ENCODE data around the gene CHD3.
A peak's percentile ranks its signal among the peaks of the same experiment; 100 is the strongest.

Gene CHD3

GRCh38 chr17:7931709-7932482 is 43.3 kb downstream of the CHD3 start, which contains the start of the genes CNTROB and TRAPPC1:
TSS of gene CNTROB (plus strand) at chr17:7932206. CDS start at chr17:7933080, 874 bp downstream.
TSS of gene TRAPPC1 (minus strand) at chr17:7931946. CDS start at chr17:7931829, 117 bp downstream.
- peaks cover 21% of the 10 kb centered on the region for H3K4me1 ChIP-seq (ENCODE audit: control insufficient read depth, insufficient read depth, low read length)
- H3K9me3 ChIP-seq (replicated peaks; ENCODE audit: low read length) = no peaks in the 10 kb centered on the region
- peak within 1 kb of the TSS; percentile 89 for H3K9ac ChIP-seq (ENCODE audit: low read depth, low read length)
- H3K27me3 ChIP-seq (ENCODE audit: control insufficient read depth, insufficient read depth, low read length) = no peaks in the 10 kb centered on the region
- peak within 1 kb of the TSS; percentile 92 for H3K4me2 ChIP-seq (ENCODE audit: low read length)
- H3K4me3 ChIP-seq (ENCODE audit: low read length) = peak within 1 kb of the TSS; percentile 83
- peaks cover 25% of the 10 kb centered on the region for H3K36me3 ChIP-seq (ENCODE audit: insufficient read depth, low read length)

GRCh38 chr17:7932483-7932891 is 43.9 kb downstream of the CHD3 start:
- peak overlapping the region; percentile 83 for H3K4me3 ChIP-seq (ENCODE audit: low read length)
- H3K9ac ChIP-seq (ENCODE audit: low read depth, low read length) = peak overlapping the region; percentile 89
- peaks cover 21% of the 10 kb centered on the region for H3K4me1 ChIP-seq (ENCODE audit: control insufficient read depth, insufficient read depth, low read length)
- H3K27me3 ChIP-seq (ENCODE audit: control insufficient read depth, insufficient read depth, low read length) = no peaks in the 10 kb centered on the region
- no peaks in the 10 kb centered on the region for H3K9me3 ChIP-seq (replicated peaks; ENCODE audit: low read length)
- peak overlapping the region; percentile 92 for H3K4me2 ChIP-seq (ENCODE audit: low read length)
- peaks cover 29% of the 10 kb centered on the region for H3K36me3 ChIP-seq (ENCODE audit: insufficient read depth, low read length)

GRCh38 chr17:7932949-7933348 is 44.4 kb downstream of the CHD3 start:
- no peaks in the 10 kb centered on the region for H3K27me3 ChIP-seq (ENCODE audit: control insufficient read depth, insufficient read depth, low read length)
- peak overlapping the region; percentile 92 for H3K4me2 ChIP-seq (ENCODE audit: low read length)
- peaks cover 21% of the 10 kb centered on the region for H3K4me1 ChIP-seq (ENCODE audit: control insufficient read depth, insufficient read depth, low read length)
- H3K9ac ChIP-seq (ENCODE audit: low read depth, low read length) = peak overlapping the region; percentile 89
- H3K9me3 ChIP-seq (replicated peaks; ENCODE audit: low read length) = no peaks in the 10 kb centered on the region
- H3K36me3 ChIP-seq (ENCODE audit: insufficient read depth, low read length) = peaks cover 29% of the 10 kb centered on the region
- H3K4me3 ChIP-seq (ENCODE audit: low read length) = peak overlapping the region; percentile 83

- peaks cover 17% of the 10 kb centered on the region for H3K4me1 ChIP-seq (ENCODE audit: control insufficient read depth, insufficient read depth, low read length)
- H3K9me3 ChIP-seq (replicated peaks; ENCODE audit: low read length) = no peaks in the 10 kb centered on the region
- peaks cover 51% of the 10 kb centered on the region for H3K36me3 ChIP-seq (ENCODE audit: insufficient read depth, low read length)
- H3K4me2 ChIP-seq (ENCODE audit: low read length) = no peak overlapping the region
- H3K4me3 ChIP-seq (ENCODE audit: low read length) = no peak overlapping the region
- H3K9ac ChIP-seq (ENCODE audit: low read depth, low read length) = no peak overlapping the region
- H3K27me3 ChIP-seq (ENCODE audit: control insufficient read depth, insufficient read depth, low read length) = no peaks in the 10 kb centered on the region
Observed at GRCh38 chr17:7935859-7936258, 47.3 kb downstream of the CHD3 start.

- no peaks in the 10 kb centered on the region for H3K4me1 ChIP-seq (ENCODE audit: control insufficient read depth, insufficient read depth, low read length)
- peaks cover 71% of the 10 kb centered on the region for H3K36me3 ChIP-seq (ENCODE audit: insufficient read depth, low read length)
Observed at GRCh38 chr17:7940034-7940433, 51.4 kb downstream of the CHD3 start.

GRCh38 chr17:7940743-7941142 is 52.2 kb downstream of the CHD3 start:
- Histone ChIP-seq H3K4me1 (ENCODE audit: control insufficient read depth, insufficient read depth, low read length) (no peaks in the 10 kb centered on the region), H3K9me3 (replicated peaks; ENCODE audit: low read length) (no peaks in the 10 kb centered on the region), H3K4me3 (ENCODE audit: low read length) (no peak overlapping the region), H3K9ac (ENCODE audit: low read depth, low read length) (no peak overlapping the region), H3K27me3 (ENCODE audit: control insufficient read depth, insufficient read depth, low read length) (no peaks in the 10 kb centered on the region), H3K4me2 (ENCODE audit: low read length) (no peak overlapping the region), H3K36me3 (ENCODE audit: insufficient read depth, low read length) (peaks cover 70% of the 10 kb centered on the region)

More at GRCh38 chr17:7940034-7940433, 51.4 kb downstream of the CHD3 start:
- Histone ChIP-seq H3K4me3 (ENCODE audit: low read length) (no peak overlapping the region), H3K27me3 (ENCODE audit: control insufficient read depth, insufficient read depth, low read length) (no peaks in the 10 kb centered on the region), H3K4me2 (ENCODE audit: low read length) (no peak overlapping the region), H3K9ac (ENCODE audit: low read depth, low read length) (no peak overlapping the region), H3K9me3 (replicated peaks; ENCODE audit: low read length) (no peaks in the 10 kb centered on the region)

GRCh38 chr17:7943291-7943690 is 54.7 kb downstream of the CHD3 start:
- Histone ChIP-seq H3K4me3 (ENCODE audit: low read length) (no peak overlapping the region), H3K4me2 (ENCODE audit: low read length) (no peak overlapping the region), H3K4me1 (ENCODE audit: control insufficient read depth, insufficient read depth, low read length) (no peaks in the 10 kb centered on the region), H3K36me3 (ENCODE audit: insufficient read depth, low read length) (peaks cover 71% of the 10 kb centered on the region), H3K27me3 (ENCODE audit: control insufficient read depth, insufficient read depth, low read length) (no peaks in the 10 kb centered on the region), H3K9me3 (replicated peaks; ENCODE audit: low read length) (no peaks in the 10 kb centered on the region), H3K9ac (ENCODE audit: low read depth, low read length) (no peak overlapping the region)

- no peak overlapping the region for H3K9ac ChIP-seq (ENCODE audit: low read depth, low read length)
- no peaks in the 10 kb centered on the region for H3K4me1 ChIP-seq (ENCODE audit: control insufficient read depth, insufficient read depth, low read length)
- H3K4me2 ChIP-seq (ENCODE audit: low read length) = no peak overlapping the region
- no peak overlapping the region for H3K4me3 ChIP-seq (ENCODE audit: low read length)
- H3K27me3 ChIP-seq (ENCODE audit: control insufficient read depth, insufficient read depth, low read length) = no peaks in the 10 kb centered on the region
- H3K36me3 ChIP-seq (ENCODE audit: insufficient read depth, low read length) = peaks cover 77% of the 10 kb centered on the region
- no peaks in the 10 kb centered on the region for H3K9me3 ChIP-seq (replicated peaks; ENCODE audit: low read length)
Observed at GRCh38 chr17:7944326-7944725, 55.7 kb downstream of the CHD3 start.

- H3K4me1 ChIP-seq (ENCODE audit: control insufficient read depth, insufficient read depth, low read length) = no peaks in the 10 kb centered on the region
- H3K9me3 ChIP-seq (replicated peaks; ENCODE audit: low read length) = no peaks in the 10 kb centered on the region
- H3K4me2 ChIP-seq (ENCODE audit: low read length) = no peak overlapping the region
- H3K27me3 ChIP-seq (ENCODE audit: control insufficient read depth, insufficient read depth, low read length) = no peaks in the 10 kb centered on the region
- H3K4me3 ChIP-seq (ENCODE audit: low read length) = no peak overlapping the region
- H3K9ac ChIP-seq (ENCODE audit: low read depth, low read length) = no peak overlapping the region
- H3K36me3 ChIP-seq (ENCODE audit: insufficient read depth, low read length) = peaks cover 73% of the 10 kb centered on the region
Observed at GRCh38 chr17:7945651-7946050, 57.1 kb downstream of the CHD3 start.

GRCh38 chr17:7946441-7946840 is 57.9 kb downstream of the CHD3 start:
- Histone ChIP-seq H3K4me3 (ENCODE audit: low read length) (no peak overlapping the region), H3K9ac (ENCODE audit: low read depth, low read length) (no peak overlapping the region), H3K36me3 (ENCODE audit: insufficient read depth, low read length) (peaks cover 66% of the 10 kb centered on the region), H3K27me3 (ENCODE audit: control insufficient read depth, insufficient read depth, low read length) (no peaks in the 10 kb centered on the region), H3K9me3 (replicated peaks; ENCODE audit: low read length) (no peaks in the 10 kb centered on the region), H3K4me2 (ENCODE audit: low read length) (no peak overlapping the region), H3K4me1 (ENCODE audit: control insufficient read depth, insufficient read depth, low read length) (no peaks in the 10 kb centered on the region)

- no peak overlapping the region for H3K4me2 ChIP-seq (ENCODE audit: low read length)
- peaks cover 66% of the 10 kb centered on the region for H3K36me3 ChIP-seq (ENCODE audit: insufficient read depth, low read length)
- H3K27me3 ChIP-seq (ENCODE audit: control insufficient read depth, insufficient read depth, low read length) = no peaks in the 10 kb centered on the region
- no peaks in the 10 kb centered on the region for H3K4me1 ChIP-seq (ENCODE audit: control insufficient read depth, insufficient read depth, low read length)
- H3K9ac ChIP-seq (ENCODE audit: low read depth, low read length) = no peak overlapping the region
- no peaks in the 10 kb centered on the region for H3K9me3 ChIP-seq (replicated peaks; ENCODE audit: low read length)
- H3K4me3 ChIP-seq (ENCODE audit: low read length) = no peak overlapping the region
Observed at GRCh38 chr17:7947651-7948050, 59.1 kb downstream of the CHD3 start.

- no peaks in the 10 kb centered on the region for H3K9me3 ChIP-seq (replicated peaks; ENCODE audit: low read length)
- H3K36me3 ChIP-seq (ENCODE audit: insufficient read depth, low read length) = peaks cover 44% of the 10 kb centered on the region
- no peak overlapping the region for H3K4me3 ChIP-seq (ENCODE audit: low read length)
- no peak overlapping the region for H3K4me2 ChIP-seq (ENCODE audit: low read length)
- no peaks in the 10 kb centered on the region for H3K4me1 ChIP-seq (ENCODE audit: control insufficient read depth, insufficient read depth, low read length)
- H3K9ac ChIP-seq (ENCODE audit: low read depth, low read length) = no peak overlapping the region
- no peaks in the 10 kb centered on the region for H3K27me3 ChIP-seq (ENCODE audit: control insufficient read depth, insufficient read depth, low read length)
Observed at GRCh38 chr17:7950578-7950977, 62.0 kb downstream of the CHD3 start.

All from skeletal muscle satellite cell (primary cell).